Breast epithelium (tissue), 4 donors: Measurements from ENCODE around the gene POLD4. TPM values are rescaled to one million over a fixed set of nuclear protein-coding genes. Genes with fewer than 3 reads are reported as not detected.
A peak's percentile ranks its signal among the peaks of the same experiment; 100 is the strongest.

ENCODE experiments used
- DNase-seq, 2 donors: peaks; one replicate each; pipeline ENCODE4 v3.0.0-alpha.2; 2019; ENCODE audit warnings: low spot score in 2 of 2
- H3K27ac ChIP-seq, 2 donors: fragments of 200-600 bp; sonication (generic) in 1 of 2; one replicate each; pipeline ENCODE4 v1.5.1; 2016 to 2019; ENCODE audit warnings: mild to moderate bottlenecking in 1 of 2
- H3K27me3 ChIP-seq, 2 donors: fragments of 200-600 bp; sonication (generic) in 1 of 2; one replicate each; pipeline versions ENCODE4 v1.5.1 to v1.6.0; 2017 to 2019; ENCODE audit warnings: control low read depth in 1 of 2, mild to moderate bottlenecking in 1 of 2
- H3K36me3 ChIP-seq: fragments of 200-600 bp; one replicate; pipeline ENCODE4 v1.5.1; 2019
- H3K4me1 ChIP-seq, 2 donors: fragments of 200-600 bp; sonication (generic); one replicate each; pipeline ENCODE4 v1.5.1; 2016 to 2019; ENCODE audit warnings: control low read depth in 1 of 2
- H3K4me3 ChIP-seq, 3 donors: fragments of 200-600 bp; sonication (generic); 1 replicate in 2 of 3; 2 replicates in 1 of 3; pipeline ENCODE4 v1.5.1; 2016 to 2019; ENCODE audit warnings: mild to moderate bottlenecking in 3 of 3, moderate library complexity in 2 of 3
- H3K9me3 ChIP-seq, 2 donors: fragments of 200-600 bp; sonication (generic) in 1 of 2; one replicate each; pipeline ENCODE4 v1.5.1; 2016 to 2019; ENCODE audit warnings: control low read depth in 1 of 2
- CTCF ChIP-seq, 3 donors: fragments of 450-650 bp; IDR thresholded peaks; one replicate each; pipeline ENCODE4 v1.5.1; 2016 to 2017; ENCODE audit warnings: antibody characterized with exemption in 3 of 3, mild to moderate bottlenecking in 3 of 3, moderate library complexity in 3 of 3
- POLR2A ChIP-seq: fragments of 450-650 bp; IDR thresholded peaks from one replicate; pipeline ENCODE4 v1.6.1; 2016; ENCODE audit warnings: antibody characterized with exemption, mild to moderate bottlenecking, moderate library complexity
- POLR2AphosphoS5 ChIP-seq, 3 donors: sonication (generic); formaldehyde crosslinking; IDR thresholded peaks; one replicate each; pipeline ENCODE4 v1.6.1; 2017; ENCODE audit warnings: antibody characterized with exemption in 3 of 3
- intact Hi-C: fragments of 100-400 bp; cut with DNase I; formaldehyde crosslinking; loops from one replicate; pipeline ENCODE4 v1.15.1; 2023; ENCODE audit warnings: low total_unique reads
- total RNA-seq, 3 donors: library from RNA; depleted of rRNA; stranded (reverse); fragments of >200 nt; gene quantifications; one replicate each; pipeline ENCODE4 v1.1.0, GENCODE V29; 2016

The POLD4 gene
- total RNA-seq, 3 donors from 2014 or later, result 48.7 to 91.5 (median 69.2) TPM

- DNase-seq, result no peak
- H3K9me3 ChIP-seq, result no peaks in the 10 kb centered on the region
- no peak overlapping the region for H3K27ac ChIP-seq
- TF ChIP-seq POLR2A (no peak), CTCF (IDR thresholded peaks at IDR 0.05) (no peak), POLR2AphosphoS5 (IDR thresholded peaks at IDR 0.05) (no peak)
- intact Hi-C loops, result loop anchor here (5.0 kb wide), 1 partner anchor 34 kb away; the partner anchor contains the start of gene RAD9A
- peaks cover 9 to 15% of the 10 kb centered on the region in 2 donors for H3K4me1 ChIP-seq
- no peaks in the 10 kb centered on the region for H3K36me3 ChIP-seq
- no peak overlapping the region for H3K4me3 ChIP-seq
- no peaks in the 10 kb centered on the region for H3K27me3 ChIP-seq
Measured at GRCh38 chr11:67357831-67358670, 4.7 kb upstream of the POLD4 start.

GRCh38 chr11:67356864-67357561 is 3.7 kb upstream of the POLD4 start:
- H3K27ac ChIP-seq, result peak overlapping the region; percentile 49 to 97
- no peaks in the 10 kb centered on the region for H3K9me3 ChIP-seq
- H3K27me3 ChIP-seq, result no peaks in the 10 kb centered on the region
- intact Hi-C loops, result loop anchor here (5.0 kb wide), 1 partner anchor 35 kb away; the partner anchor contains the start of gene RAD9A
- H3K4me1 ChIP-seq, result peaks cover 9 to 23% of the 10 kb centered on the region in 2 donors
- TF ChIP-seq CTCF (IDR thresholded peaks at IDR 0.05) (peak; percentile 93 to 99 (median 98)), POLR2AphosphoS5 (IDR thresholded peaks at IDR 0.05) (peak; percentile 30 to 47 (median 47)), POLR2A (no peak)
- no peak overlapping the region for H3K4me3 ChIP-seq
- no peaks in the 10 kb centered on the region for H3K36me3 ChIP-seq
- DNase-seq, result no peak

GRCh38 chr11:67356387-67356863 is 3.1 kb upstream of the POLD4 start:
- Histone ChIP-seq H3K36me3 (no peaks in the 10 kb centered on the region), H3K27ac (peak overlapping the region; percentile 49 to 97), H3K4me1 (peaks cover 13 to 29% of the 10 kb centered on the region in 2 donors), H3K27me3 (no peaks in the 10 kb centered on the region), H3K9me3 (no peaks in the 10 kb centered on the region), H3K4me3 (no peak overlapping the region)
- intact Hi-C loops, result loop anchor here (5.0 kb wide), 1 partner anchor 36 kb away; the partner anchor contains the start of gene RAD9A
- TF ChIP-seq POLR2A (no peak), CTCF (IDR thresholded peaks at IDR 0.05) (no peak), POLR2AphosphoS5 (IDR thresholded peaks at IDR 0.05) (no peak)
- no peak for DNase-seq

GRCh38 chr11:67355794-67356386 is 2.5 kb upstream of the POLD4 start:
- no peaks in the 10 kb centered on the region for H3K27me3 ChIP-seq
- H3K9me3 ChIP-seq, result no peaks in the 10 kb centered on the region
- no peak for DNase-seq
- no peak overlapping the region for H3K4me3 ChIP-seq
- no peaks in the 10 kb centered on the region for H3K36me3 ChIP-seq
- H3K4me1 ChIP-seq, result peaks cover 13 to 30% of the 10 kb centered on the region in 2 donors
- TF ChIP-seq POLR2A (no peak), CTCF (IDR thresholded peaks at IDR 0.05) (no peak), POLR2AphosphoS5 (IDR thresholded peaks at IDR 0.05) (no peak)
- peak overlapping the region; percentile 97 to 98 for H3K27ac ChIP-seq
- intact Hi-C loops, result loop anchor here (5.0 kb wide), 1 partner anchor 36 kb away; the partner anchor contains the start of gene RAD9A
